Measurements from ENCODE around the gene PP2D1.

DNA sequence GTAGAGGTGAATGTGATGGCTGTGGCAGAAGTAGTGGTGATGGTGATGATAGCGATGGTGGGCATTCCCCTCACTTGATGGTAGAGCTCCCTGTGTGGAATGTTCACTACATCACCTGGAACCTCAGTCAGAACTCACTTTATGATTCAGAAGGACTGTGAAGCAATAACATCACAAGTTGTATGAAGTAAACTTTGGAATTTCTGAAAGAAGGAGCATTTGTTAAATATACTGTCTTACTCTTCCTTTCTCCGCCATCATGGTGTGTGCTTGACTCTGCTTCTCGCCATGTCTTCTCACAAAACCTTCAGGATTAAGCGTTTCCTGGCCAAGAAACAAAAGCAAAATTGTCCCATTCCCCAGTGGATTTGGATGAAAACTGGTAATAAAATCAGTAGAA is at the start of gene PP2D1:
- TF ChIP-seq CTCF (conservative IDR thresholded peaks at IDR 0.05; ENCODE audit: low read length) = no peak
- no peak for TF ChIP-seq EZH2phosphoT487 (IDR thresholded peaks at IDR 0.05; ENCODE audit: borderline replicate concordance, low read depth, low read length)

Data from OCI-LY7 (cell line).